ENCODE results near the gene RHOXF1.
"Not testable (repeated sequence)": the region's sequence is repeated elsewhere in the genome, so short reads cannot be mapped to it uniquely, and the experiment has no call there.

The RHOXF1 gene, protein sequence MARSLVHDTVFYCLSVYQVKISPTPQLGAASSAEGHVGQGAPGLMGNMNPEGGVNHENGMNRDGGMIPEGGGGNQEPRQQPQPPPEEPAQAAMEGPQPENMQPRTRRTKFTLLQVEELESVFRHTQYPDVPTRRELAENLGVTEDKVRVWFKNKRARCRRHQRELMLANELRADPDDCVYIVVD

DNA sequence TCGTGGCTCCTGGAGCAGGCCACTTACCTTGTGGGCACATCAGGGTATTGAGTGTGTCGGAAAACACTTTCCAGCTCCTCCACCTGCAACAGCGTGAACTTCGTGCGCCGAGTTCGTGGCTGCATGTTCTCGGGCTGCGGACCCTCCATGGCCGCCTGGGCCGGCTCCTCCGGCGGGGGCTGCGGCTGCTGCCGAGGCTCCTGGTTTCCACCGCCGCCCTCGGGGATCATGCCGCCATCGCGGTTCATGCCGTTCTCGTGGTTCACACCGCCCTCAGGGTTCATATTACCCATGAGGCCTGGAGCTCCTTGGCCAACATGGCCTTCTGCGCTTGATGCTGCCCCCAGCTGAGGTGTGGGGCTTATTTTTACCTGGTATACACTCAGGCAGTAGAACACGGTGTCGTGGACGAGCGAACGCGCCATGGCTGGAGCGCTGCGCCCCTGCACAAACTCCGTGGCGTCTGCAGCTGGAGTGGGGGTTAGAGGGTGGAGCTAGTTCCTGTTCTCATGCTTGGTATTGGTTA is at the start of gene RHOXF1:
Gene RHOXF1, minus strand, starts transcription at position 476 of the 526 bp plus-strand sequence. Its CDS starts 51 bp downstream, at position 425.
- DNase-seq (ENCODE audit: low spot score) = no peak

DNA sequence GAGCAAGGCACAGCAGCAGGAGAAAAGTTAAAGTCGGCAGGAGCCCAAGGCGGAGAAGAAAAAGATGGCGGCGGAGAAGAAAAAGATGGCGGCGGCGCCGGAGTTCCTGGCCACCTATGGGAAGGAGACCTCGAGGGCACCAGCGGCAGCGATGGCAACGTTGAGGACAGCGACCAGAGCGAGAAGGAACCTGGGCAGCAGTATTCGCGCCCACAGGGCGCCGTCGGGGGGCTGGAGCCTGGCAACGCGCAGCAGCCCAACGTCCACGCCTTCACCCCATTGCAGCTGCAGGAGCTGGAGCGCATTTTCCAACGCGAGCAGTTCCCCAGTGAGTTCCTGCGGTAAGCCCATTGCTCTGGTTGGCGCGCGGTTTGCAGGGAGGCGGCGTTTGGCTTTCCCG is 43.4 kb upstream of the RHOXF1 start:
- DNase-seq (ENCODE audit: low spot score) = not testable (repeated sequence)

DNA sequence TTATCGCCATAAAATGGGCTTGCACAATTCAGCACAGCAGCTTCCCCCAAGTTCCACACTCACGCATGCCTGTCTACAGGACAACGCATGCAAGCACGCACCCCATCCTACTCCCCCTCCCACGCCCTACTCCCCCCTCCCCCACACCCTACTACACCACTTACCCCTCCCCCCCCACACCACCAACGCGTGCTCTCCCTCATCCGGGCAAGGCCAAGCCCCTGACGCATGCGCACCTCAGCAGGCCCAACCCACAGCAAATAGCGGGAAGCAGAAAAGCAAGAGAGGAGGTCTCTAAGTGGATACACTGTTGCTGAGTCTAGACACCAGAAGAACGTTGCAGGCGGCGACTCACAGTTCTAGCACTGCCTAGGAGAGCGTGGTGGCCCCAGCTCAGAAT is 42.6 kb upstream of the RHOXF1 start, which contains the start of gene RHOXF2:
Gene RHOXF2, plus strand, starts transcription at position 301 of the 400 bp plus-strand sequence. CDS start 138 bp downstream, outside the sequence.
- not testable (repeated sequence) for DNase-seq (ENCODE audit: low spot score)

DNA sequence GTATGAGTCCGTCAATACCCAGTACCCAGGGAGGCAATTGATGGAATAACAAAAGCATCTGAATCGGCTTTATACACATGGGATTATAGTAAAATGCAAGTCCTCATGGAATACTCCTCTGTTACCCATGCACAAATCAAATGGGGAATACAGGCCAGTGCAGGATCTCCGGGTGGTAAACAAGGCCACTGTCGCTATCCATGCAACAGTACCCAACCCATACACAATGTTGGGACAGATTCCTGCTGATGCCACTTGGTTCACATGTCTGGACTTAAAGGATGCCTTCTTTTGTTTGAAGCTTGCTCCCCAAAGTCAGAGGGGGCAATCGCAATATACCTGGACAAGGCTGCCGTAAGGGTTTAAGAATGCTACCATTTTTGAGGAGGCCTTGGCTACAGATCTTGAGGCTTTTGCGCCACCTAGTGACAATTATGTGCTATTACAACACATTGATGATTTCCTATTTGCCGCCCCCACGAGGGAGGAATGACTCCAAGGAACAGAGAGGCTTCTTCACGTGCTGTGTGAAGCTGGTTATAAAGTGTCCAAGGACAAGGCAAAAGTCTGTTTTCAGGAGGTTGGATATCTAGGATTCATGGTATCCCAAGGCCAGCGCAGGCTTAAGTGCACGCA is 34.5 kb upstream of the RHOXF1 start:
- not testable (repeated sequence) for DNase-seq (ENCODE audit: low spot score)

DNA sequence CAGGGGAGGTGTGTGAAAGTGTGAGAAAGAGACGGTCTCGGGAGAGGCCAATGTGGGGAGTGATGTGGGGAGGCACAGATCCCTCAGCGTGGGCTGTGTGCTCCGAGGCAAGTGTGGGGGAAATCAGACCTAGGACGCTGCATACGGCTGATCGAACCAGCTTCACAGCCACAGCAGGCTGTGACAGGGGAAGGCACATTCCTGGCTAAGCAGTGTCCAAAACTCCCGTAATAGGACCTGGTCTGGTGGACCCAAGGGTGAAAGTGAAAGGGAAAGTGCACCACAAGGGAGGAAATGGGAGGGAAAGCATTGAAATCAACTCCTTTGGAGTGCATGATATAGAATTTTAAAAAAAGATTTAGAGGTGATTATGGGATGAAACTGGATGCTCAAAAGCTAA is 31.8 kb upstream of the RHOXF1 start:
- DNase-seq (ENCODE audit: low spot score) = no peak

DNA sequence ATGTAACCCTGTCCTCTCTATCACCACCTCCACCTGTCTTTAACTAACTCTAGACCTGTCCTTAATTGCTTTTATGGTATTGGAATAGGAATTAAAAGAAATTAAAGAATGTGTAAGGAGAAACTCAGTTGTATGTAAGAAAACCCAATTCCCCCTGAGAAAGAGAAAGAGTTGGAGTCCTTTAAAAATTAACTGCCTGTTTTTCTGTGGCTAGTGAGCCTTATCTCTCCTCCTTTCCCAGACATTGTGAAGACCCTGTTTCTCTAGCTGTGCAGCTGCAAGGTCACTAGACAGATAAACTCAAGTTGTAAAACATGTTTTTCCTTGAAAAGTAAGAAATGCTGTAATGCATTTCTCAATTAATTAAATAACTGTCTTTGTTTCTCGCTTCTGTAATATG is 30.6 kb upstream of the RHOXF1 start:
- DNase-seq (ENCODE audit: low spot score) = not testable (repeated sequence)

DNA sequence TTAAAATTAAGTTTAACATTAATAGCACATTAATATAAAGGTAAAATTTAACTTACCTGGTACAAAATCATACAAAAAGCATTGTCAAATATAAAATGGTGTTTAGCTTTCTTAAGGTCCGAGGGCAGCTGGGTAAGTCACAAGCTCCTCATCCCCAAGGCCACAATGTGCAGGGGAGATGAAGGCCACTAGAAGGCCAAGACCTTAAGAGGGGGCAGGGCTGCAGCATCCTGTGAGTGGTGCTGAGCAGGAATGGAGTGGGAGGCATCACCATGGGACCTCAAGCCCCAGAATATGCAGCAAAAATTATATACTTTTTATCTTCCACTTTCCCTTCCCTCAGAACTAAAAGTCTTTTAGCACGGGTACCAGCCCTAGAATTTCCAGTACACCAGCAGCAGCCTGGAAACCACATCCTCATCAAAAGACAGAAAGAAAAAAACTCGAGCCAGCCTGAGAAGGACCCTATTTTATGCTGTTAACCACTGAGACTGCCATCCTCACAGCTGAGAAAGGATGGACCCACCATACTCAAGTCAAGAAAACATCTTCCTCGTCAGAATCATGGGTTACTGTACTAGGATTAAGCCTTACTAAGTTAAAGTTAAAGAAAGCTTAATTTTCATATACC is 29.7 kb upstream of the RHOXF1 start:
- DNase-seq (ENCODE audit: low spot score) = no peak

DNA sequence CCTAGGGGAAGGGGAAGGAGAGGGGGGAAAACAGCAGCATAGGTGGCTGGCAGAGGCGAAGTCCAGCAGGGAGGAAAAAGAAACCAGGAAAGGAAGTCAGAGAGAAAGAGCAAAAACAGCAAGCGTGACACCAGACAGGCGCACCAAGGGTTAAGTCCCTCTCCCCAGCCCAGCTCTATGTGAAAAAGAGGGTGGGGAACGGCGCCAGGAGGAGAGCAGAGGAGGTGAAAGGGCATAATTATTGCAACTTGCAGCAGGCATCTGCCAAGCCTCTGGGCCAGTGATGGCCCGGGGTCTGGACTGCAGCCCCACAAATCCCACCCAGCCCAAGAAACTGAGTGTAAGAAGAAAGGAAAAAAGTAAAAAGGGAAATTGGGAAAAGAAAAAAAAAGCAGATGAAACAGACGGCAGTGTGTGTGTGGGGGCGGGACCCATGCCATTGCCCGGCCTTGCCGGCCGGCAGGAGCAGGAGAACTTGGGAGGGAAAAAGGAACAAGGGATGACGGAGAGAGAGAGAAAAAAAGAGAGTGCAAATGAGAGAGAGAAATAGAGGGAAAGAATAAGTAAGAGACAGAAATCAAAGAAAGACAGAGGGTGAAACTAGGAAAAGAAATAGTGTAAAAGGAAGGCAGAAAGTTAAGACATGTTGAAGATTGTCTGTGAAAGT is 28.6 kb upstream of the RHOXF1 start:
- no peak for DNase-seq (ENCODE audit: low spot score)

DNA sequence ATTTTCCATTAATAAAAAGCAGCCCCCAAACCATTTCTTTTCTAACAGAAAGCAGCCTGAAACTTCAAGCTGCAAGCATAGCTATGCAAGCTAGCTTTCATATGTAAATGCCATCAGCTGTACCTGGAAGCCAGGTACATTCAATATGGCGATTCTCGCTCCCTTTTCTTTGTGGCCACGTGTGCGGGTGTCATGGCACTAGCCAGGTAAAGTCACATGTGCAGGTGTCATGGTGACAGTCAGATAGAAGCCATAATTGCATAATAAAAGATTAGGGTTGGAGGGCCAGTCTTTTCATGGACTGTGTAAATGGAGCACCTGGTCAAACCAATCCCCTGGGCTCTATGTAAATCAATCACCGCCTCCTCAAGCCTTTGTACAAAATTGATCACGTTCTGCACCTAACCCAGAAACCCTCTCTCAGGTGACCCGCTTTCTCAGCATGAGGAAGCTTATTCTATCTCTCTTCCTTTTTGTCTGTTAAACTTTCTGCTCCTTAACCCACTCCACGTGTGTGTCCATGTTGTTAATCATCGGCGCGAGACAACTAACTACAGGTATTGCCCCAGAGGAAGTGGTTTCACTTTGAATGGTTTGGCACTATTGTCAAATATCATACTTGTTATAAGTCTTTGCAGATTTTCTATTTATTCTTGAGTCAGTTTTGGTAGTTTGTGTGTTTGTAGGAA is 24.7 kb upstream of the RHOXF1 start:
- DNase-seq (ENCODE audit: low spot score) = no peak

DNA sequence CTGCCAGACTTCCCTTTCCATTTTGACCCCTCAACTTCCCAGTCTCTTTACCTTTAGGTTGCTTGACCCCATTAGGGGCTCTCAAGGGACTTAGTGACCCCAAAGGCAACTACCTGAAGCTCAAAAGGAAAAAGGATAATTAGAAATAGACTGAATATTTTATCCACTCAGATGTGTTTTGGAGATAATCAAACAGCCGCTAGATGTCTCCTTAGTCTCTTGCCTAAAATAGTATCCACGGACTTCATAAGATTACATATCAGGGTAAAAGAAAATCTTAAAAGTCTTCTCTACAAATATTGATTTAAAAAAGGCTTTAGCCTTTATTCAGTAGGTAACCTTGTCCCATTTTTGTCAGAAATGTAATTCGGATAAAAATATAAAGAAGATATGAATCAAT is 21.7 kb upstream of the RHOXF1 start:
- no peak for DNase-seq (ENCODE audit: low spot score)

DNA sequence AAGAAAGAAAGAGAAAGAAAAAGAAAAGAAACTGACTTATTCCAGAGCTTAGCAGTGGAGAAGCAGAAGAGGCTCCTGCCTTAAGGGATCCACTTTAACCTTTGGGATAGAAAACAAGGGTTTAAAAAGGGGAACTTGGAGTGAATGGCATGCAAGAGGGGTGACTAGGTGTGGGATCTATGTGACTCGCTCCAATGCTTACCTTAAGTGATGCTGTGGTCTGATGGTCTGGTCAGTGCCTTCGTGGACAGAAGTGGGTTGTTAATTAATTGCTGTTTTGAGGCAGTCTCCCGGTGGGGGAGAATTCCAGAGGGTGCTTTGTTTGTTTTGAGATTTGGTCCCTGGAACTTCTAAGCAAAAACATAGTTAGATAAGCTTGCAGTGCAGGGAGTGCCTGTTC is 21.1 kb upstream of the RHOXF1 start:
- no peak for DNase-seq (ENCODE audit: low spot score)

DNA sequence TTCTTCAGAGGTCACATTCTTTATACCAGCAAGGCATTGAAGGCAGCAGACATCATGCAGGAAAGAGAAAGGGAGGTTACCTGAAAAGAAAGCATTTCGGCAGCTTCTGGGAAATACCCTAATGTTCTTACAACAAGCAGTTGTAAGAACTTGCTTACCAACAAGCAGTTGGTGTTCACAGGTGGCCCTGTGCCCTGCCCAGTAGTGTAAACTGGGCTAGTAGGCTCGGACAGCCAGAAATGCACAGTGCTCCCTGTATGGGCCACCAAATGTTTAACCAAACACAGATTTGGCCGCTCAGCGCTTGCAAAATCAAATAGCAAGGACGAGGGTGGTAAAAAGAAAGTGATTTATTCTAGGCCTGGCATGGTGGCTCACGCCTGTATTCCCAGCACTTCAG is 20.4 kb upstream of the RHOXF1 start:
- DNase-seq (ENCODE audit: low spot score) = no peak

DNA sequence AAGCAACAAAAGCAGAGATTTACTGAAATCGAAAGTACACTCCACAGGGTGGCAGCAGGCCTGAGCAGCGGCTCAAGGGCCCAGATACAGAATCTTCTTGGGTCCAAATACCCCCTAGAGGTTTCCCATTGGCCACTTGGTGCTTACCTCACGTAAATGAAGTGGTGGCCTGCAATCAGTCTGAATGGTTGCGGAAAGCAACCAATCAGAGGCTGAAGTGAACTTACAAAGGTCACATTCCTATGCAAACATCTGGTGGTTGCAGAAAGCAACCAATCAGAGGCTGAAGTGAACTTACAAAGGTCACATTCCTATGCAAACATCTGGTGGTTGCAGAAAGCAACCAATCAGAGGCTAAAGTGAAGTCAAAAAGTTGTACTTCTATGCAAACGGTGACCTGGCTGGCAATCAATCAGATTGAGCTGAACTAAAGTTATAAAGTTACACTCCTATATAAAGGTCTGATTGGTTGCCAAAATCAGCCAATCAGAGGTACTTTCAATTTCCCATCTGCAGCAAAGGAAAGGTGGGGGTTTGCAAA is 12.7 kb upstream of the RHOXF1 start:
- DNase-seq (ENCODE audit: low spot score) = not testable (repeated sequence)

DNA sequence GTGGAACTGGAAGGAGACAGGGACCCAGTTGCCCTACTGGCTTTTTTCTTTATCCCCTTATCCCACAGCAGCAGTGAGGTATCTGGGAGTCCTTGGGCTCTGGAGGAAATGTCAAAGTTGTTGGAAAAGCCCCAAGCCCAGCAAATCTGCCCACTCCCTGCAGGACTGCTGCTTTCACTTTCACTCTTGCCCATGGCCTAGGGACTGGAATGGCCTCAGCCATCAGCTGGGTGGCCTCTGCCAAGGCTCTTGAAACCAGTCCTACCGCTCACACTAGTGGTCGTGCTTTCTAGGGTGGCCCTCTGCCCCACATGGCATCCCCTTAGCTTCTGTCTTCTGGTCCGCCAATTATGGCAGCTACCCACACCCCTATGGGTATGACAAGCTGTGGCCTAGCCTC is 9.7 kb upstream of the RHOXF1 start:
- no peak for DNase-seq (ENCODE audit: low spot score)

DNA sequence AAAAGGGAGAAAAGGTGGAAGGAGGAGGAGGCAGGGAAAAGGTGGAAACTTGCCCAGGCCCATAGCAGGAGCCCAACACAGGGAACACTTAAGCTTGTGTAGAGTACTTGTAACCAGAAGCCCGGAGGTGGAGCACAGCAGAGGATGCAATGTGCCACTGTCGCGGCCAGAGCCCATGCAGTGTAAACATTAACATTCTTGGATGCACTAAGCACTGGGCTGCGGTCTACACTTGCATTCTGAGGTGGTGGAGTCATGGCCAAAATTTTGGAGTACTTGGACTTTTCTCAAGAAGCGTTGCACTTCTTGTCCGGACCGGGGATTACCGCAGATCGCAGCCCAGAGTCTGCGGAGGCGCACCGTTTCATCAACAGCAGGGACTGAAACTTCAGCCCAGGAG is 4.5 kb upstream of the RHOXF1 start:
- DNase-seq (ENCODE audit: low spot score) = no peak

DNA sequence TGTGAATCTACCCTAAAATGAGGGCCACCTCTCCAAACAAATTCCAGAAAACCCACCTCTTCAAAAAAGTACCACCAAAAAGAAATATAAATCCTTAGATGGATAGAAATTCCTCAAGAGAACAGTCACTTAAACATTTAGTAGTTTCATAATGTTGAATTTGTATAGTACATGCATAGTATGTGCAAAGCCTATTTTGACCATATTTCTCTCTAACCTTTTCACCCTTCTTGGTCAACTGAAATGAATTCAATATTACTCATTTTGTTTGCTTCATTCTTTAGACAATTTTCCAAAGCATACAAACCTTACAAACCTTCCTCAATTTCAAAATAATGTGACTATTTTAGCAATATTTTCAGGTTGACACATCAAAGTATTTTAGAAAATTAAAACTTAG is 4.1 kb downstream of the RHOXF1 start:
- no peak for DNase-seq (ENCODE audit: low spot score)

DNA sequence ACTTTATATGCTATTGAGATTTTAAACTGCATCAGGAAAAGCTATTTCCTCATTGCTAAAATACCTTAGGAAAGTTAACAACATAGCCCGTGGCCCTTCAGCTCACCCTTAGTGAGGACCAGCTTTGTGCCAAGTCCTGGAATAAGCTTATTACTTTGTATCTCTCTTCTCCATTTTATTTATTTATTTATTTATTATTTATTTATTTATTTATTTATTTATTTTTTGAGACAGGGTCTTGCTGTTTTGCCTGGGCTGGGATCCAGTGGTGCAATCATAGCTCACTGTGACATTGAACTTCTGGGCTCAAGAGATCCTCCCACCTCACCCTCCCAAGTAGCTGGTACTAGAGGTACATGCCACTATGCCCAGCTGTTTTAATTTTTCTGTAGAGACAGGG is 6.3 kb downstream of the RHOXF1 start:
- no peak for DNase-seq (ENCODE audit: low spot score)

DNA sequence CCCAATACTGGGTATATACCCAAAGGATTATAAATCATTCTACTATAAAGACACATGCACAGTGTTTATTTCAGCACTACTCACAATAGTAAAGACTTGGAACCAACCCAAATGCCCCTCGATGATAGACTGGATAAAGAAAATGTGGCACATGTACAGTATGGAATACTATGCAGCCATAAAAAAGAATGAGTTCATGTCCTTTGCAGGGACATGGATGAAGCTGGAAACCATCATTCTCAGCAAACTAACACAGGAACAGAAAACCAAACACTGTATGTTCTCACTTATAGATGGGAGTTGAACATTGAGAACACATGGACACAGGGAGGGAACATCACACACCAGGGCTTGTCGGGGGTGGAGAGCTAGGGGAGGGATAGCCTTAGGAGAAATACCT is 11.0 kb downstream of the RHOXF1 start:
- DNase-seq (ENCODE audit: low spot score) = not testable (repeated sequence)

DNA sequence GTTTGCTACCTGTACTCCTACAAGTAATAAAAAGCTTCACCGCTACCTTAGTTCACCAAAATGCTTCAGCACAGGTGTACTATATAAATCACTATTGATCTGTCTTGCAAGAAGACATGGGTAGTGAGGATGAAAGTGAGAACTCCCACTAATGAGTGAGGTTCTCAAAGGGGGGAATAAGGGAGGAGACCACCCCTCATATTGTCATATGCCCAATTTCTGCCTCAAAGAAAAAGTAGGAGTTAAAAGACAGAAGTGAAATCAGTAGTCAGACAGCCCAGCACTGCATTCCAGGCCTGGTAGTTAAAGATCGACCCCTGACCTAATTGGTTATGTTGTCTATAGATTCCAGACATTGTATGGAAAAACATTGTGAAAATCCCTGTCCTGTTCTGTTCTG is 14.7 kb downstream of the RHOXF1 start:
- not testable (repeated sequence) for DNase-seq (ENCODE audit: low spot score)

DNA sequence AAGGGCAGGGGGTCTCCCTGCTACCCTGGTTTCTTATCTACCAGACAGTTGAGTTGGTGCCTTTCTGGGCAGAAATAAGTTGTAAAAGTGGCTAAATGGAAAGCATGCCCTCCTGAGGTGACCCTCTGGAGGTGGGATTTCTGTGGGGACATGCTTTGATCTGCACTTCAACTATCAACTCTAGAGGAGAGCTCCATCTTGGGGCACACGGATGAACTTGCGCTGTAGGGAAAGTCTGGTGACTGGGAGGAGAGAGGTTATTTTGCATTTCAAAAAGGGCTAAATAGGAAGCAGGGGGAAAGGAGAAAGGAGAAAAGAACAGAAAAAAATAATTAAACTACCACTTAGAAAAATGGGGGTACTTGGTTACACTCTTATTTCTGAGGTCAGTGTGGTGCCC is 25.5 kb downstream of the RHOXF1 start:
- DNase-seq (ENCODE audit: low spot score) = no peak

DNA sequence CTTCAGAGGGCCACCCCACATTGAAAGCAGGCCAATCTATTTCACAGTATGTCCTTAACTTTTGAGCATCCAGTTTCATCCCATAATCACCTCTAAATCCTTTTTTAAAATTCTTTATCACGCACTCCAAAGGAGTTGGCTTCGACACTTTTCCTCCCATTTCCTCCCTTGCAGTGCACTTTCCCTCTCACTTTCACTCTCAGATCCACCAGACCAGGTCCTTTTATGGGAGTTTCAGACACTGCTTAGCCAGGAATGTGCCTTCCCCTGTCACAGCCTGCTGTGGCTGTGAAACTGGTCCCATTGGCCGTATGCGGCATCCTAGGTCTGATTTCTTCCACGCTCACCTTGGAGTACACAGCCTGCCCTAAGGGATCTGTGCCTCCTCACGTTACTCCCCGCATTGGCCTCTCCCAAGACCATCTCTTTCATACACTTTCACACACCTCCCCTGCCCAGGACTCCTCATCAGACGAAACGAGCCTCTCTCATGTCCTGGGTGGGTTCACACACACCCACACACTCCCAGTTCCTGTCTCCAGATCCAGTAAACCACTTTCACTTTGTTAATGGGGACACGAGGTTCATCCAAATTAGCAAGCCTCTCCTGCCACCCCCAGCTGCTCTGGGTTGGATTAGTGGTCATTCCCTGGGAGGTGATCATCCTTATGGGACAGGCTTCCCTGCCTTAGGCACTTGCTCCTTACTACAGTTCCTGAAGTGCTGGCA is 28.3 kb downstream of the RHOXF1 start:
- no peak for DNase-seq (ENCODE audit: low spot score)

All from GM03348 (cell line).